ENCODE measurements around the gene MYO9A. TPM values are rescaled to one million over a fixed set of nuclear protein-coding genes. Genes with fewer than 3 reads are reported as not detected.

The MYO9A gene
- total RNA-seq, 4 donors from 2014 or later, result 53.2 to 72.7 (median 57.2) TPM

- no peak for TF ChIP-seq CTCF (IDR thresholded peaks at IDR 0.05; ENCODE audit: low read depth)
Observed at GRCh38 chr15:72147418-72147817, 29.5 kb upstream of the MYO9A start.

GRCh38 chr15:72146934-72147333 lies 29.0 kb upstream of the MYO9A start:
- TF ChIP-seq CTCF (IDR thresholded peaks at IDR 0.05; ENCODE audit: low read depth), result no peak

GRCh38 chr15:72146221-72146620 lies 28.3 kb upstream of the MYO9A start:
- TF ChIP-seq CTCF (IDR thresholded peaks at IDR 0.05; ENCODE audit: low read depth), result no peak

- no peak for TF ChIP-seq CTCF (IDR thresholded peaks at IDR 0.05; ENCODE audit: low read depth)
Observed at GRCh38 chr15:72141171-72142084, 23.5 kb upstream of the MYO9A start.

- no peak for TF ChIP-seq CTCF (IDR thresholded peaks at IDR 0.05; ENCODE audit: low read depth)
Observed at GRCh38 chr15:72140088-72140487, 22.1 kb upstream of the MYO9A start.

- TF ChIP-seq CTCF (IDR thresholded peaks at IDR 0.05; ENCODE audit: low read depth), result no peak
Observed at GRCh38 chr15:72139667-72140066, 21.7 kb upstream of the MYO9A start.

- no peak for TF ChIP-seq CTCF (IDR thresholded peaks at IDR 0.05; ENCODE audit: low read depth)
Observed at GRCh38 chr15:72136170-72137051, 18.5 kb upstream of the MYO9A start.

Measured in subcutaneous adipose tissue (tissue), 4 donors.